ENCODE measurements around the gene ANTXRL.

ANTXRL gene

DNA sequence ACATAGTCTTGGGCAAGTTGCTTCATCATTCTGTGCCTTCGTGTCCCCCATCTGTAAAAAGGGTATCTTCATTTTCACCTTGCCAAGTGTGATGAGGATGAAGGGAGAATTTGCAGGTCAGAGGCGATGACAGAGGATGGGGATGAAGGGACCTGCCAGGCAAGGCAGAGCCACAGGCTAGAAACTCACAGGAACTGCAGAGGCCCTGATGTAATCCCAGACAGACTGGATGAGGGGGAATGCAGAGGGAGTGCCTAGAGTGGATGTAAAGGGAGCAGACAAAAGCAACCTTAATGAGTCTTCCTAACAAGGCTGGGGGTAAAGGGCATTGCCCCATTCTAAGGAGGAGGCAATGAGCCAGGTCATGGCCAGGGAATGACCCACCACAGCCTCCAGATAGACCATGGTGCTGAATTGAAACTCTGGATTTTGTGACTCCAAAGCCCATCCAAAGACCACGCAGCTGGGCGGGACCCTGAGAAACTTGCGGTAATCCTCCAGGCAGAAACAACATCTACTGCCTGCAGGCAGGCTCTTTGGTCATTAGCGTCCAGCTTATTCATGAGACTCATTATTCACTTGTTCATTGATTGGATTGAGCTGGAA is 1.9 kb downstream of the ANTXRL start:
- TF ChIP-seq, protein P1, sequence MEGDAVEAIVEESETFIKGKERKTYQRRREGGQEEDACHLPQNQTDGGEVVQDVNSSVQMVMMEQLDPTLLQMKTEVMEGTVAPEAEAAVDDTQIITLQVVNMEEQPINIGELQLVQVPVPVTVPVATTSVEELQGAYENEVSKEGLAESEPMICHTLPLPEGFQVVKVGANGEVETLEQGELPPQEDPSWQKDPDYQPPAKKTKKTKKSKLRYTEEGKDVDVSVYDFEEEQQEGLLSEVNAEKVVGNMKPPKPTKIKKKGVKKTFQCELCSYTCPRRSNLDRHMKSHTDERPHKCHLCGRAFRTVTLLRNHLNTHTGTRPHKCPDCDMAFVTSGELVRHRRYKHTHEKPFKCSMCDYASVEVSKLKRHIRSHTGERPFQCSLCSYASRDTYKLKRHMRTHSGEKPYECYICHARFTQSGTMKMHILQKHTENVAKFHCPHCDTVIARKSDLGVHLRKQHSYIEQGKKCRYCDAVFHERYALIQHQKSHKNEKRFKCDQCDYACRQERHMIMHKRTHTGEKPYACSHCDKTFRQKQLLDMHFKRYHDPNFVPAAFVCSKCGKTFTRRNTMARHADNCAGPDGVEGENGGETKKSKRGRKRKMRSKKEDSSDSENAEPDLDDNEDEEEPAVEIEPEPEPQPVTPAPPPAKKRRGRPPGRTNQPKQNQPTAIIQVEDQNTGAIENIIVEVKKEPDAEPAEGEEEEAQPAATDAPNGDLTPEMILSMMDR (IDR thresholded peaks at IDR 0.05; ENCODE audit: low read depth, low read length): no peak
- TF ChIP-seq POLR2A (IDR thresholded peaks at IDR 0.05; ENCODE audit: extremely low read depth, insufficient read length): no peak
- TF ChIP-seq MYC (IDR thresholded peaks at IDR 0.05; ENCODE audit: low read depth, low read length): no peak
- TF ChIP-seq, protein P2, sequence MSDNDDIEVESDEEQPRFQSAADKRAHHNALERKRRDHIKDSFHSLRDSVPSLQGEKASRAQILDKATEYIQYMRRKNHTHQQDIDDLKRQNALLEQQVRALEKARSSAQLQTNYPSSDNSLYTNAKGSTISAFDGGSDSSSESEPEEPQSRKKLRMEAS (IDR thresholded peaks at IDR 0.05; ENCODE audit: low read depth, low read length): no peak
- DNase-seq (ENCODE audit: low read depth): no peak
- H3K4me3 ChIP-seq (ENCODE audit: low read depth, low read length): no peak overlapping the region

DNA sequence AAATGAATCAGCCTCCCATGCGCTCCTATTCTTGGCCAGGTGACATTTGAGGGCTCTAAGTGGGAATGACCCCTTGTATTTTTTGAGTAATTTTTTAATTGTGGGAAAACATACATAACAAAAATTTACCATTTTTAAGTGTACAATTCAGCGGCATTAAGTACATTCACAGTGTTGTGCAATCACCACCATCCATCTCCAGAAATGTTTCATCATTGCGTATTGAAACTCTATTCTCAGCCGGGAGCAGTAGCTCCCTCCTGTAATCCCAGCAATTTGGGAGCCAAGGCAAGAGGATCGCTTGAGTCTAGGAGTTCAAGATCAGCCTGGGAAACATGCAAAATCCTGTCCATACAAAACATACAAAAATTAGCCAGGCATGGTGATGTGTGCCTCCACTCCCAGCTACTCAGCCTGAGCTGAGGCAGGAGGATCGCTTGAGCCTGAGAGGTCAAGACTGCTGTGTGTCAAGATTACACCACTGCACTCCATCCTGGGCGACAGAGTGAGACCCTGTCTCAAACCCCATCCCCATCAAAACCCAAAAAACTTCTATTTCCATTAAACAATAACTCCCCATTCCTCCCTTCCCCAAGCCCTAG is 2.5 kb downstream of the ANTXRL start:
- no peak overlapping the region for H3K4me3 ChIP-seq (ENCODE audit: low read depth, low read length)
- TF ChIP-seq, protein P1 (IDR thresholded peaks at IDR 0.05; ENCODE audit: low read depth, low read length): no peak
- TF ChIP-seq POLR2A (IDR thresholded peaks at IDR 0.05; ENCODE audit: extremely low read depth, insufficient read length) (no peak), MYC (IDR thresholded peaks at IDR 0.05; ENCODE audit: low read depth, low read length) (no peak)
- TF ChIP-seq, protein P2 (IDR thresholded peaks at IDR 0.05; ENCODE audit: low read depth, low read length): no peak
- DNase-seq (ENCODE audit: low read depth): no peak

DNA sequence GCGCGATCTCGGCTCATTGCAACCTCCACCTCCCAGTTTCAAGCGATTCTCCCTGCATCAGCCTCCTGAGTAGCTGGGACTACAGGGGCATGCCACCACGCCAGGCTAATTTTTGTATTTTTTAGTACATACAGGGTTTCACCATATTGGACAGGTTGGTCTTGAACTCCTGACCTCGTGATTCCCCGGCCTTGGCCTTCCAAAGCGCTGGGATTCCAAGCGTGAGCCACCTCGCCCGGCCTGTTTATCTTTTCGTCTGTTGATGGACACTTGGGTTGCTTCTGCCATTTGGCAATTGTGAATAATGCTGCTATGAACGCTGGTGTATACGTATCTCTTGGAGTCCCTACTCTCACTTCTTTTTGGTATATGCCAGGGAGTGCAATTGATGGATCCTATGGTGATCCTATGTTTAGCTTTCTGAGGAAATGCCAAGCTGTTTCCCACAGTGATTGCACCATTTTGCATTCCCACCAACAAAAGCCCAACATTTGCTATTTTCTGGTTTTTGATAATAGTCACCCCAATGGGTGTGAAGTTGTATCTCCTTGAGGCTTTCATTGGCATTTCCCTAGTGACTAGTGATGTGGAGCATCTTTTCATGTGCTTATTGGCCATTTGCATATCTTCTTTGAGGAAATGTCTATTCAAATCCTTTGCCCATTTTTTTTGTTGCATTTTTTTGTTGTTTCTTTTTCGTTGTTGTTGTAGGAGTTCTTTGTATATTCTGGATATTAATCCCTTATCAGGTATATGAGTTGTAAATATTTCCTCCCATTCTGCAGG is 3.5 kb downstream of the ANTXRL start:
- no peak for DNase-seq (ENCODE audit: low read depth)
- H3K4me3 ChIP-seq (ENCODE audit: low read depth, low read length): no peak overlapping the region
- TF ChIP-seq, protein P1 (IDR thresholded peaks at IDR 0.05; ENCODE audit: low read depth, low read length): no peak
- TF ChIP-seq, protein P2 (IDR thresholded peaks at IDR 0.05; ENCODE audit: low read depth, low read length): no peak
- TF ChIP-seq MYC (IDR thresholded peaks at IDR 0.05; ENCODE audit: low read depth, low read length): no peak
- TF ChIP-seq POLR2A (IDR thresholded peaks at IDR 0.05; ENCODE audit: extremely low read depth, insufficient read length): no peak

DNA sequence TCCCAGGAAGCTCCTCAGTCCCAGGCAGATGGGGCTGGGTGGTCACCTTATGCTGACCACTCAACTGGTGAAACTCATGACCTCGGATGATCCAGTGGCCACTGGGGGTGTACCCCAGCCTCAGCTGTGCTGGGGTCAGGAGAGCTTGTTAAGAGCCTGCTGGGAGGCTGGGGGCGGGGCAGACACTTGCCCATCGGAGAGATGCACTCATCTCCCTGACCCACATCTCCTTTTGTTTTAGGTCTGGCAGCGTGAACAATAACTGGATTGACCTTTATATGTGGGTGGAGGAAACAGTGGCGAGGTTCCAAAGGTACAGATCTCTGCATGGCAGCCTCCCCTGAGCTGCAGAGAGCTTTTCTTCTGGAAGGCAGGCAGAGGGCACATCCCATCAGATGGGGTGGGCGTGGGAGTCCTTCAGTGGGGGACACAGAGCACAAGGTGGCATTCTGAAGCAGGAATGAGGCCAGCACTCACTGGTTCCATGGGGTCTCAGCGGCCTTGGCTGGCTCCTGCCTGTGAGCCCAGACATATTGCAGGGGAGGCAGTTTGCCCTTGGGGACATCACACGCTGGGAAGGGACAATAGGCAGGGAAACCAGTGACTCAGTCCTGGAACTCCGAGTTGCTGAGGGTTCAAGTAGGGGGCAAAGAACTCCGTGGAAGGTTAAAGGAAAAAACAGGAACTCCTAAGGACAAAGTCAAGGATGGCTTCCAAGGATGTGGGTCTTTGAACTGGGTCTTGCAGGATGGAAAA is 5.2 kb downstream of the ANTXRL start:
- no peak overlapping the region for H3K4me3 ChIP-seq (ENCODE audit: low read depth, low read length)
- TF ChIP-seq, protein P2 (IDR thresholded peaks at IDR 0.05; ENCODE audit: low read depth, low read length): no peak
- TF ChIP-seq, protein P1 (IDR thresholded peaks at IDR 0.05; ENCODE audit: low read depth, low read length): no peak
- TF ChIP-seq POLR2A (IDR thresholded peaks at IDR 0.05; ENCODE audit: extremely low read depth, insufficient read length) (no peak), MYC (IDR thresholded peaks at IDR 0.05; ENCODE audit: low read depth, low read length) (no peak)
- DNase-seq (ENCODE audit: low read depth): no peak

DNA sequence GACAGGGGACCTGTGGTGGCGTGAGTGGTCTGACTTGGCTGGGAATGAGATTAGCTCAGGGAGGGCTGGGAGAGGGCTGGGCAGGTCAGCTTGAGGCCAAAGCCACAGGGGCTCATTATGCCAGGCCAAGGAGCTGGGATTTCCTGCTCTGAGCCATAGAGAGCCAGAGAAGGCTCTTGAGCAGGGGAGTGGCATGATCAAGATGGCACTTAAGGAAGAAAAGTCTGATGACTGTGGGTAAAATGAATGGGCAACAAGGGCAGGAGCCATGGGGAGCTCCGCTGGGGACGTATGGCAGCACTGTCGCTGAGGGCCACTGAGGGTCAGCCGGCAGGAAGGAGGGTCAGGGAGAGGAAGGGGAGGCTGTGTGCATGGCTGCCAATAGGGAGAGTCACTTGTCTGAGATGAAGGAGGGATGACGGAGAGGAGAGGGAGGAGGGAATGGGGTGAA is 5.8 kb downstream of the ANTXRL start:
- DNase-seq (ENCODE audit: low read depth): no peak
- H3K4me3 ChIP-seq (ENCODE audit: low read depth, low read length): no peak overlapping the region
- TF ChIP-seq, protein P2 (IDR thresholded peaks at IDR 0.05; ENCODE audit: low read depth, low read length): no peak
- TF ChIP-seq, protein P1 (IDR thresholded peaks at IDR 0.05; ENCODE audit: low read depth, low read length): no peak
- TF ChIP-seq POLR2A (IDR thresholded peaks at IDR 0.05; ENCODE audit: extremely low read depth, insufficient read length) (no peak), MYC (IDR thresholded peaks at IDR 0.05; ENCODE audit: low read depth, low read length) (no peak)

Data from NB4 (cell line).